ENCODE results near the gene ARHGAP9. TPM values are rescaled to one million over a fixed set of nuclear protein-coding genes. Genes with fewer than 3 reads are reported as not detected.

ARHGAP9 gene
- total RNA-seq, 1 donor from 2014 or later, result 54.2 TPM

DNA sequence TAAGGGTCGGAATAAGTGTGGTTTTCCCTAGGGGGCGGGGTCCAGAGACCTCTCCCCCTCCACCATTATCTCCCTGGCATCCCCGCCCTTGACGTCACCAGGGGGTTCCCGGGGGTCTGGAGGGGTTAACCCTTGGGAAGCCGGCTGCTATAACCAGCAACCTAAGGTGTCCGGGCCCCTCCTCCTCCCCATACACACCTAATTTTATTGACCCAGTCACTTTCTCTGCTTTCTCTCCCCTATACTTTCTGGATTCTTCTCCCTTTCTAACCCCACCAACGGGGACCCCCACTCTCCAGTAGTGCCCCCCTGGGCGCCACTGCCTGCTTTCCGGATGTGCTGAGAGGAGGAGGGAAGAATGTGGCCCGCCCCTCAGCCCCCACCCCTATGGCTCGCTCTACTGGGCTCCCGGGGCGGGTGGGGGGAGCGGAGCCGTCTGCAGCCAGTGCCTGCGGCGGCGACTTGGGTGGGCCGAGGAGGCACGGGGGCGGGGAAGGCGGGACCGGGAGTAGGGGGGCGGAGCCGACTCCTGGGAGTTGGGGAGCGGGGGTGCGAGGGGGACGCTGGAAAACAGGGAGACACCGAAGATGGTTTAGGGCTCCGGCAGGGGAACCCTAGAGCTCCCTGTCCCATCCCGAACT lies 18.3 kb downstream of the ARHGAP9 start:
- Histone ChIP-seq H3K9me3 (no peaks in the 10 kb centered on the region), H3K27ac (peak overlapping the region; percentile 68), H3K4me1 (peaks cover 36% of the 10 kb centered on the region), H3K27me3 (ENCODE audit: low read depth) (no peaks in the 10 kb centered on the region), H3K4me3 (peak overlapping the region; percentile 83), H3K36me3 (no peaks in the 10 kb centered on the region)
- ATAC-seq (peak; percentile 43 to 47), DNase-seq (no peak)
- TF ChIP-seq, protein P1, sequence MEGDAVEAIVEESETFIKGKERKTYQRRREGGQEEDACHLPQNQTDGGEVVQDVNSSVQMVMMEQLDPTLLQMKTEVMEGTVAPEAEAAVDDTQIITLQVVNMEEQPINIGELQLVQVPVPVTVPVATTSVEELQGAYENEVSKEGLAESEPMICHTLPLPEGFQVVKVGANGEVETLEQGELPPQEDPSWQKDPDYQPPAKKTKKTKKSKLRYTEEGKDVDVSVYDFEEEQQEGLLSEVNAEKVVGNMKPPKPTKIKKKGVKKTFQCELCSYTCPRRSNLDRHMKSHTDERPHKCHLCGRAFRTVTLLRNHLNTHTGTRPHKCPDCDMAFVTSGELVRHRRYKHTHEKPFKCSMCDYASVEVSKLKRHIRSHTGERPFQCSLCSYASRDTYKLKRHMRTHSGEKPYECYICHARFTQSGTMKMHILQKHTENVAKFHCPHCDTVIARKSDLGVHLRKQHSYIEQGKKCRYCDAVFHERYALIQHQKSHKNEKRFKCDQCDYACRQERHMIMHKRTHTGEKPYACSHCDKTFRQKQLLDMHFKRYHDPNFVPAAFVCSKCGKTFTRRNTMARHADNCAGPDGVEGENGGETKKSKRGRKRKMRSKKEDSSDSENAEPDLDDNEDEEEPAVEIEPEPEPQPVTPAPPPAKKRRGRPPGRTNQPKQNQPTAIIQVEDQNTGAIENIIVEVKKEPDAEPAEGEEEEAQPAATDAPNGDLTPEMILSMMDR (IDR thresholded peaks at IDR 0.05), result no peak
- intact Hi-C loops (cut with DNase I), result no loop called here

DNA sequence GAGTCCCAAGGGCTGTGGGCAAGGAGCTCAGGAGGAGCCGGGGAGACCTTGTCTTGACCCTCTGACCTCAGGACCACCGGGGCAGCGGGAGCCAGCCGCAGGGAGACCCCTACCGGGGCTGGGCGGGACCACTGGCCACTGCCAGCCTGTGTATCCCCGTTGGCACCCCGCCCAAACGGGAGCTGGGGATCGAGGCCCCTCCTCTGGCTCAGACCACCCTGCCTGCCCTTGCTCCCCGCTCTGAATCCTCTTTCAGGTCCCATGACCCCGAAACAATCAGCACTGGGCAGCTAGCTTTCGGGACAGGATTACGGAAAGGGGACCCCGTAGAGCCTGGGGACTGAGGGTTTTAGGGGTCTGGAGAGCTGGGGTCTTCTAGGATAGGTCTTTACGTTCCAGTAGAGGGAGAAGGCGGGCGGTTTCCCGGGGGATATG lies 18.8 kb downstream of the ARHGAP9 start:
- no peak for ATAC-seq
- no peaks in the 10 kb centered on the region for H3K9me3 ChIP-seq
- intact Hi-C loops (cut with DNase I), result no loop called here
- no peaks in the 10 kb centered on the region for H3K36me3 ChIP-seq
- DNase-seq, result no peak
- TF ChIP-seq, protein P1 (IDR thresholded peaks at IDR 0.05), result no peak
- H3K4me1 ChIP-seq, result peaks cover 36% of the 10 kb centered on the region
- H3K4me3 ChIP-seq, result peak overlapping the region; percentile 83
- H3K27ac ChIP-seq, result no peak overlapping the region
- H3K27me3 ChIP-seq (ENCODE audit: low read depth), result no peaks in the 10 kb centered on the region

DNA sequence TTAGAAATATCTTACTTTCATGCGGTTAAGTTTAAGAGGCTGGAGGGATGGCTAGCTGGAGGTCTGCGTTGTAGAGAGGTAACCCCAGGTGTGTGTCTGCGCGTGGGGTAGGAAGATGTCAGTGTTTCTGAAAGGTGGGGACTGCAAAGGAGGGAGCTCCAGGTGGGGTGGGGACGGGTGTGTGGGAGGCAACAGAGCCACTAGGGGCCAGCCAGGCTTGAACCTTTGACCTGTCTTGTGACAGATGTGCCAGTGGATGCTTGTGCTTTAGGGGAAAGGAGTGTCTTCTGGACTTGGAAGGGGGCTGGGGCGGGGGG lies 19.2 kb downstream of the ARHGAP9 start:
- no peaks in the 10 kb centered on the region for H3K36me3 ChIP-seq
- H3K4me3 ChIP-seq, result peak overlapping the region; percentile 83
- H3K27ac ChIP-seq, result no peak overlapping the region
- no peak for ATAC-seq
- no peaks in the 10 kb centered on the region for H3K9me3 ChIP-seq
- TF ChIP-seq, protein P1 (IDR thresholded peaks at IDR 0.05), result no peak
- H3K27me3 ChIP-seq (ENCODE audit: low read depth), result peaks cover 4% of the 10 kb centered on the region
- peaks cover 36% of the 10 kb centered on the region for H3K4me1 ChIP-seq
- intact Hi-C loops (cut with DNase I), result no loop called here
- no peak for DNase-seq

DNA sequence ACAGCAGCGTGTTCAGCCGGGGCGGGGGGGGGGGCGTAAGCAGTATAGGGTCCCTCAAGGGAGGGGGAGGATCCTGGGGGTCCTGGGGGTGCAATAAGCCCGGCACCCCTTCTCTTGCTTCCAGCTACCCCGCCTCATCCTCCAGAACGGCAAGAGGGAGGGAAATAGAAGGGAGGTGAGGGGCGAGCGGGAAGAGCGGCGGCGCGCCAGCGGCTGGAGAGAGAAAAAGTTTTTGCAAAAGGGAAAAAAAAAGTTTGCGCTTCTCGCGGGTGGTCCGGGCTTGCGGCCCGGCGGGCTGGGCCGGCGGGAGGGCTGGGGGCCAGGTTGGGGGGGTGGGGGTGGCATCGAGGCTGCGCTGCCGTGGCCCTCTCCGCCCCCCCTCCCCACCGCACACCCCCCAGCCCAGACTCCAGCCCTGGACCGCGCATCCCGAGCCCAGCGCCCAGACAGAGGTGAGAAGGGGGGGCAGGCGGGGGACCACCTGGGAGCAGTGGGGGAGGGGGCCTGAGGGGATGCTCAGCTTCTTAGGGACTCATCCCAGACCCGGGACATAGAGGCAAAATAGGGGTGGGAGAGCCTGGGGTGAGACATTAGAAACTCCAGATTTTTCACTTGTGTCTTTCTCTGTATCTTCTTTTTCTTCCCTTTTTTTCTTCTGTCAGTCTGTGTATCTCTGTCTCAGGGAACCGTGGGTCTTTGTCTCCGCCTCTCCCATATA lies 19.8 kb downstream of the ARHGAP9 start, which contains the start of gene GLI1:
GLI1 (plus strand) TSS at position 36 of the 718 bp plus-strand sequence. CDS start 3,907 bp downstream, outside the sequence.
- Histone ChIP-seq H3K4me3 (peak within 1 kb of the TSS; percentile 83), H3K4me1 (peaks cover 36% of the 10 kb centered on the region), H3K27me3 (ENCODE audit: low read depth) (peaks cover 5% of the 10 kb centered on the region), H3K36me3 (no peaks in the 10 kb centered on the region), H3K9me3 (no peaks in the 10 kb centered on the region), H3K27ac (peak within 1 kb of the TSS; percentile 80)
- DNase-seq (no peak), ATAC-seq (no peak)
- intact Hi-C loops (cut with DNase I), result no loop called here
- TF ChIP-seq, protein P1 (IDR thresholded peaks at IDR 0.05), result no peak

DNA sequence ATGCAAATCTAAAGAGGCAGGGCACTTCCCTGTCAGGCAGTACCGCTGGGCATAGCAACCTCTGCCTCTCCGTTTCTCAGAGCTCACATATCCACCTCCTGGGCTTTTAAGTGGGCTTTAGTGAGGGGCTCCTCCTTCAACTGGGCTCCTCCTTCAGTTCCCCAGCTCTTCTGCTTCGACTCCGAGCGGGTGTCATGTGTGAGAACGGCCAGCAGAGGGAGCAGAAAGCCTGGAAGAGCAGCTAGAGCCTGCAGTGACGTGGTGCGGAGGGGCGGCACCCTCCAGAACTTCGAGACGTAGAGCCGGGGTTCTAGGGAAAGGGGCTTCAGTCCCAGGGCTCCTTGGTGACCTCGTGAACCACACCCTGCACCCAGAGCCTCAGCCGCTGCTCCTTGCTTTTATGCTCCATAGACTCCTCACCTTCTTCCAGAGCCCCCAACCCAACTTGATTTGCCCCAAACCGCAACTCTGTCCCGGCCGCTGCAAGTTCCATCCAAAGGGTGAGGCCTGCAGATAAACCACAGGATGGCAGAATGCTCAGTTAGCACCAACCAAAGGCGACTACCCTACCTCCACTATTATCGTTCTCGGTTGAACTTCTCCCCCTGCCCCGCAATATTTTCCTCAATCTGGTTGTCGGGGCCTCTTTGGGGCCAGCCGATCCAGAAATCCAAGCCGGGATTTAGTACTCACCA lies 20.5 kb downstream of the ARHGAP9 start:
- intact Hi-C loops (cut with DNase I), result no loop called here
- Histone ChIP-seq H3K4me1 (peaks cover 36% of the 10 kb centered on the region), H3K27me3 (ENCODE audit: low read depth) (peaks cover 5% of the 10 kb centered on the region), H3K27ac (peak overlapping the region; percentile 80), H3K4me3 (peak overlapping the region; percentile 83), H3K36me3 (no peaks in the 10 kb centered on the region), H3K9me3 (no peaks in the 10 kb centered on the region)
- DNase-seq, result peak; percentile 95
- peak; percentile 88 for ATAC-seq
- TF ChIP-seq, protein P1 (IDR thresholded peaks at IDR 0.05), result peak; percentile 93

Measured in lower lobe of right lung (tissue), 2 donors.